ENCODE data around the gene ATG10.

The ATG10 gene

GRCh38 chr5:82276800-82277612, 305.2 kb downstream of the ATG10 start:
- DNase-seq (ENCODE audit: low read depth in 2 of 2), result no peak

- no peak for DNase-seq (ENCODE audit: low read depth in 2 of 2)
These were observed 305.8 kb downstream of the ATG10 start for GRCh38 chr5:82277613-82277986.

- DNase-seq (ENCODE audit: low read depth in 2 of 2), result peak; percentile 77 to 78
These were observed 306.3 kb downstream of the ATG10 start, which contains the start of gene RPS23 for GRCh38 chr5:82277987-82278710. RPS23 (minus strand) TSS chr5:82278354; CDS start chr5:82278323, 31 bp downstream.

GRCh38 chr5:82278711-82279370, 307.0 kb downstream of the ATG10 start:
- DNase-seq (ENCODE audit: low read depth in 2 of 2), result no peak

DNA sequence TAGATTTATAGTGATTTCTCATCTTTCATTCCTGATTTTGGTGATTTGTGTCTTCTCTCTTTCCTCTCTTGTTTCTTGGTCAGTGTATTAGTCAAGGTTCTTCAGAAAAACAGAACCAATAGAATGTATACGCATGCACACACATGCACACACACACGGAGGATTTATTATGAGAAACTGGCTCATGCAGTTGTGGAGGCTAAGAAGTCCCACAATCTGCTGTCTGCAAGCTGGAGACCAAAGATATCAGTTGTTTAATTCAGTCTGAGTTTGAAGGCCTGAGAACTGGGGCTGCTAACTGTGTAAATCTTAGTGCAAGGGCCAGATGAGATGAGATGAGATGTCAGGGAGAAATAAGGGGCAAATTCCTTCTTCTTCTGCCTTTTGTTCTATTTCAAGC, 312.1 kb downstream of the ATG10 start:
- DNase-seq (ENCODE audit: low read depth in 2 of 2), result no peak

DNA sequence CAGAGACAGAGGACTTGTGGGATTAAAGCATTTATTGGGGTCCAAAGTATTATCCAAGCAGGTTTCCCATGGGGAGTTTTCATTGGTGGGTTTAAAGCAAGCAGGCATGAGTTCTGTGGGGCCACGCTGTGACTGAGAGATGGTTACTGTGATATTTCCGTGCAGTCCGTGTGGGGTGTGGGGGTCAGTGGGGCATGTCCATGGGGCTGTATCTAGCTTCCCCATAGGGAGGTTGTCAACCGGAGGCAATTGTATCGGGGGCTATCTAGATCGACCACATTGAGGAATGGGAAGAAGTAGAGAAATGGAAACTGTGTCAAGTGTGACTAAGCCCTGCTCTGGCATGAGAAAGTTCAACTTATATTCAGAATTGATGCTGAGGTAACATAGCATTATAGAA, 313.4 kb downstream of the ATG10 start:
- no peak for DNase-seq (ENCODE audit: low read depth in 2 of 2)

GRCh38 chr5:82287625-82288024, 315.8 kb downstream of the ATG10 start:
- no peak for DNase-seq (ENCODE audit: low read depth in 2 of 2)

DNA sequence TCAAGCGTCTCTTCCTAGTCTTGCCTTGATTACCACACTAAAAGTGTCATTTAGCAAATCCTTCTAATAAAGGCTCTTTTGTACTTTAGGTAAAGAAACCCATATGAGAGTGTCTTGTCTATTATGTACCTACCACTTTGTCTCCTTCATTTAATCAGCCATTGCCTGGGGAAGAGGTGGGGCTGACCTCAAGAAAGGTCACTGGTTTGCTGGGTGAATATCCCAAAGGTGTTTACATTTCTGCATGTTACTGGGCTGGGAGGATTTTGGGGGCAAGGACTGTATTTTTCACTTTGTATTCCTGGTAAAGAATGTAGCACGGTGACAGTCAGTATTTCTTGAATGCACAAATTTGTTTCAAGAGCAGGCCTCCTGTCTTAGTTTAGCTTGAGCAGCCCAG, 318.2 kb downstream of the ATG10 start:
- DNase-seq (ENCODE audit: low read depth in 2 of 2), result no peak

- DNase-seq (ENCODE audit: low read depth in 2 of 2), result no peak
These were observed 319.1 kb downstream of the ATG10 start for GRCh38 chr5:82290908-82291307.

DNA sequence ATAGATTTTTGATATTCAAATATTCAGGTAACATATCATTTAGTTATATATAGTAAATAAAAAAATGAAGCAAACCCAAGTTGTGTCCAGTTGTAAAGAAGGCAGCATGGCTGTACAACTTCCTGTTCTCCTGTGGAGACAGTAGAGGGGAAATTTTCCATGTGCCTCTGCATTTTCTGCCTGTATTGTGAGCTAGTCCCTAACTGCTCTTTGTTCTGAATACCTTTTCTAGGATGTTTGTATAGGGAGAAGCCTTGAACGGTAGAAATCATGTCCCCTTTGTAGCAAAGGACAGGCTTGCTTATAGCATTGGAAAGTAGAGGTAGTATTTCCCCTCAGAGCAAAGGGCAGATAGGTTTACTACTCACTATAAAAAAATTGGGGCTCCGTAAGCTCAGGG, 319.6 kb downstream of the ATG10 start:
- DNase-seq (ENCODE audit: low read depth in 2 of 2), result no peak

DNA sequence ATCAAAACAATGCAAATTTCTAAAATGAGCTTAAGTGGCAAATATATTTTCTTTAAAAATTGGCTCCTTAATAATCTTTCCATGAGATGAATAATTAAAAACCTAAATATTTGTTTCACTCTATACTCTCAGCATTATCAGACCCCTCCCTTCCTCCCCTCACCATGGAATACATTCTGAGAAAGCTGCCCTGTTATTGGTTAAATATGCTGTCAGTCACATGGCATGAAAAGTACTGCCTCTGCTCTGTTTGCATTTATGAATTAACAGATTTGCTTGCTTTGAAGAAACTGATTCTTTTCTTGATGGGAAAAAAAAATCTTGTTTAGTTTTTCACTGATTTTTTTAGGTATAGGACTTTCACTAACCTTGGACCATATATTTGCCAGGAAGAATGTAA, 323.3 kb downstream of the ATG10 start:
- no peak for DNase-seq (ENCODE audit: low read depth in 2 of 2)

- no peak for DNase-seq (ENCODE audit: low read depth in 2 of 2)
These were observed 324.2 kb downstream of the ATG10 start for GRCh38 chr5:82295959-82296531.

DNA sequence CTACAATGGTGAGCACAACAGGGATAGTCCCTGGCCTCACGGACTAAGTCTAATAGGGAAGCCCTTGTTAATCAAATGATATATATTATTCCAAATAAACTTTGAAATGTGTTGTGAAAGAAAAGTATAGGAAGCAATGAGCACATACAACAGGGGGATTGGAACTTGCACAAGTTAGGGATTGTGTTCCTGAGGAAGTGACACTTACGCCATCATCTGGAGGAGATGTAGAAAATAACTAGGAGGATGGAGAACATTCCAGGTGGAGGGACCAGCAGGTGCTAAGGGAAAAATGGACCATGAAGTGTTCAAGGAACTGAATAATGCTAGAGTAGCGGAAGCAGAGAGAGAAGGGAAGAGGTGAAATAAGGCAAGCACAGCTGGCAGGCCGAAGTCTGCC, 325.1 kb downstream of the ATG10 start:
- DNase-seq (ENCODE audit: low read depth in 2 of 2), result no peak

DNA sequence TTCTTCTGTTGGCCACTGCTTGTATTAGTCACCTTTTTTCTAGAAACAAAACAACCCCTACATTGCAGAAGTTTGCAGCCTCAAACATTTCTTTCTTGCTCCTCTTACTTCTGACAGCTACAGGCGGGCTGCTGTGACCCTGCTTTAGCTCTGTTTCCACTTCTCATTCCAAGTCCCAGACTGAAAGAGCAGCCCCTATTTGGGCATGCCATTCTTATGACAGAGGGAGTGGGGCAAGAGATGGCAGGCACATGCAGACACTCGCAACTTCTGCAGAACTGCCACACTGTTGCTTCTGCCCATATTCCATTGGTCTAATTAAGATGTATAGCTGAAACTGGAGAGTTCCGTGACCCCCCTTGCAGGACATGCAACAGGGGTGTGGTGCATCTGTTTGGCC, 325.9 kb downstream of the ATG10 start:
- DNase-seq (ENCODE audit: low read depth in 2 of 2), result no peak

- DNase-seq (ENCODE audit: low read depth in 2 of 2), result no peak
These were observed 326.8 kb downstream of the ATG10 start for GRCh38 chr5:82298668-82299067.

DNA sequence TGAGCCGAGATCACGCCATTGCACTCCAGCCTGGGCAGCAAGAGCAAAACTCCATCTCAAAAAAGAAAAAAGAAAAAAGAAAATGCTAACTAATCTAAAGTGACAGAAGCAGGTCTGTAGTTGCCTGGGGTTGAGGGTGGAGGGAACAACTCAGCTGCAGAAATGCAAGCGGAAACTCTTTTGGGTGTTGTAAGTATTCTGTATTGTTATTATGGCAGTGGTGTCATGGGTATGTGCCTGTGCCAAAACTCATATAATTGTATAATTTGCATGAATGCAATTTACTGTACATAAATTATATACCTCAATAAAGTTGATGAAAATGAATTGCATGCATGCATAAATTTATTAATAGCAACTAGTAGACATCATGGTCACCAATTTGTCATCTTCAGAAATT, 329.4 kb downstream of the ATG10 start:
- no peak for DNase-seq (ENCODE audit: low read depth in 2 of 2)

Data from stimulated activated CD8-positive, alpha-beta memory T cell treated with anti-CD3 and anti-CD28 coated beads, Interleukin-2, amount 100 ng/mL, for 48 hours (primary cell).